ENCODE data around the gene SLC26A1.

SLC26A1 gene

DNA sequence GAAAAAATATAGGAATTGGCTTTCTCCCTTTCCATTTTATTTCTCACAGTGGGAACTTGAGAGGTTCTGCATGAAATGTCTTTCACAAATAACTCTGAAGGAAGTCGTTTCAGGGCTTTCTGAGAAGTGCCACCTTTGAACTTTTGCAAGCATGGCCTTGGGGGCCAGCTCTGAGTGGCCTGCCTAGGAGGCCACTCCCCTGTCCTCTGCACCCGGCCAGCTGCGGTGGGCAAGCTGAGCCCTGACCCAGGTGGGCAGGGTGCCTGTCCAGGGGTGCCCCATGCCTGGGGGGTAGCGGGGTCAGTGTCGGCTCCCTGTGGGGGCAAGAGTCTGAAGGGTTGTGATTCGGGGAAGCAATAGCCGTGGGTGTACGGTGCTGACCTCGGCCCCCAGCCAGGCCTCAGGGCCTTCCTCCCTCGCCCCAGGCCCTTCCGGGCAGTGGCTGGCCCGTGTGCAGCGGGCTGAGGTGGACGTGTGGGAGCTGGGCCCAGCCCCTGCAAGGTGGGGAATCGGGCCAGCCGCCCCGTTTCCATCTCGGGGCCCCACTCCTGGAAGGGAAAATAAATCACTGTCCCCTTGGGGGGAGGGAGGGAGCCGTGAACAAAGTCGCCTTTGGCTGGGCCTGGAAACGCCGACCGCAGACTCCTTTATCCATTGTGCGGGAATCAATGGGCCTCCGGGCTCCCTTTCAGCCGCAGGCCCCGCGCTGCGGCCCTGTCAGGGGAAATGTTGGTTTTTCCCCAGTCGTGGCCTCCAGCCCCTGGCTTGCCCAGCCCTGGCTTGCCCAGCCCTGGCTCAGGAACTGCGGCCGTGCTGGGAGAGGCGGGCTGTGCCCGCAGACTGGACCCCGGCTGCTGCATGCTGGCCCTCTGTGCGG is 21.3 kb upstream of the SLC26A1 start:
- TF ChIP-seq, protein P1, sequence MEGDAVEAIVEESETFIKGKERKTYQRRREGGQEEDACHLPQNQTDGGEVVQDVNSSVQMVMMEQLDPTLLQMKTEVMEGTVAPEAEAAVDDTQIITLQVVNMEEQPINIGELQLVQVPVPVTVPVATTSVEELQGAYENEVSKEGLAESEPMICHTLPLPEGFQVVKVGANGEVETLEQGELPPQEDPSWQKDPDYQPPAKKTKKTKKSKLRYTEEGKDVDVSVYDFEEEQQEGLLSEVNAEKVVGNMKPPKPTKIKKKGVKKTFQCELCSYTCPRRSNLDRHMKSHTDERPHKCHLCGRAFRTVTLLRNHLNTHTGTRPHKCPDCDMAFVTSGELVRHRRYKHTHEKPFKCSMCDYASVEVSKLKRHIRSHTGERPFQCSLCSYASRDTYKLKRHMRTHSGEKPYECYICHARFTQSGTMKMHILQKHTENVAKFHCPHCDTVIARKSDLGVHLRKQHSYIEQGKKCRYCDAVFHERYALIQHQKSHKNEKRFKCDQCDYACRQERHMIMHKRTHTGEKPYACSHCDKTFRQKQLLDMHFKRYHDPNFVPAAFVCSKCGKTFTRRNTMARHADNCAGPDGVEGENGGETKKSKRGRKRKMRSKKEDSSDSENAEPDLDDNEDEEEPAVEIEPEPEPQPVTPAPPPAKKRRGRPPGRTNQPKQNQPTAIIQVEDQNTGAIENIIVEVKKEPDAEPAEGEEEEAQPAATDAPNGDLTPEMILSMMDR (IDR thresholded peaks at IDR 0.05; ENCODE audit: low read depth, low read length) = no peak
- no peaks in the 10 kb centered on the region for H3K9me3 ChIP-seq (ENCODE audit: severe bottlenecking)
- no peak for DNase-seq
- H3K36me3 ChIP-seq = peaks cover 28% of the 10 kb centered on the region
- H3K27ac ChIP-seq = no peak overlapping the region
- H3K4me3 ChIP-seq (ENCODE audit: low read depth, low read length) = no peak overlapping the region
- H3K27me3 ChIP-seq (ENCODE audit: insufficient read depth, low read depth, severe bottlenecking) = peaks cover 6% of the 10 kb centered on the region

DNA sequence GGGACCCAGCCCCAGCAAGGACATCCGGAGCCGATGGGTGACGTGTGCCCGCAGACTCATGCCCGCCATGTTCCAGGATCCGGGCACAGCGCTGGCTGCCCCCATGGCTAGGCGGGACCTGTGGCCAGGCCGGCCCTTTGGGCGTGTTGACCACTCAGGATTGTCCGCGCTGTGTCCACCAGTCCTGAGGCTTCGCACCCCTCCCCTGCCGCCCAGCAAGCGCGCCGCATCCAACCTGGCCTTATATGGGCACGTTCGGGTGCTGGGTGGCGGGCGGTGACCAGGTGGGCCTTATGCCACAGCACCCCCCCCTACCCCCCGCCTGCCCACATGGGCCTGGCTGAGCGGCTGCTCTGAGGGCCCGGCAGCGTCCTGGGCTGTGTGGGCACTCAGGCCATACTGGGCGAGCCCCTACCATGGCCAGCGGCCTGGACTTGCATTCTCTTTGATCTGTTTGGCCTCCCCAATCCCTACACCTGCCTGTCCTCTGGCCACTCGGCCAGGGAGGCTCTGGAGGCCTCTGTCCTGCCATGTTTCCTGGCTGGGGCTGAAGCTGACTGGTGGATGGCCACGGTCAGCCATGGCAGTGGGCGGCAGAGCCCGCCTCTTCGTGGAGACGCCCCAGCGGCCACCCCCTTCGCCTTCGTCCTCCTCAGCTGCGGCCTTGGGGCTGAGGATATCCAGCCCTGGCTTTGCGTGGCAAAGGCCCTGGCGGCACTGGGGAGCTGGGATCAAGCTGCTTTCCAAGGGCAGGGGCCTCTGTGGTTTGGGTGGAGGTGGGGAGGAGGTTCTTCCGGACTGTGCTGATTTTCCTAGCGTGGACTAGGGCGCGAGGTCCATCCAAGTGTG is 20.2 kb upstream of the SLC26A1 start:
- Histone ChIP-seq H3K36me3 (peaks cover 28% of the 10 kb centered on the region), H3K27ac (no peak overlapping the region), H3K4me3 (ENCODE audit: low read depth, low read length) (no peak overlapping the region), H3K27me3 (ENCODE audit: insufficient read depth, low read depth, severe bottlenecking) (peaks cover 6% of the 10 kb centered on the region), H3K9me3 (ENCODE audit: severe bottlenecking) (no peaks in the 10 kb centered on the region)
- TF ChIP-seq, protein P1 (IDR thresholded peaks at IDR 0.05; ENCODE audit: low read depth, low read length) = no peak
- DNase-seq = no peak

DNA sequence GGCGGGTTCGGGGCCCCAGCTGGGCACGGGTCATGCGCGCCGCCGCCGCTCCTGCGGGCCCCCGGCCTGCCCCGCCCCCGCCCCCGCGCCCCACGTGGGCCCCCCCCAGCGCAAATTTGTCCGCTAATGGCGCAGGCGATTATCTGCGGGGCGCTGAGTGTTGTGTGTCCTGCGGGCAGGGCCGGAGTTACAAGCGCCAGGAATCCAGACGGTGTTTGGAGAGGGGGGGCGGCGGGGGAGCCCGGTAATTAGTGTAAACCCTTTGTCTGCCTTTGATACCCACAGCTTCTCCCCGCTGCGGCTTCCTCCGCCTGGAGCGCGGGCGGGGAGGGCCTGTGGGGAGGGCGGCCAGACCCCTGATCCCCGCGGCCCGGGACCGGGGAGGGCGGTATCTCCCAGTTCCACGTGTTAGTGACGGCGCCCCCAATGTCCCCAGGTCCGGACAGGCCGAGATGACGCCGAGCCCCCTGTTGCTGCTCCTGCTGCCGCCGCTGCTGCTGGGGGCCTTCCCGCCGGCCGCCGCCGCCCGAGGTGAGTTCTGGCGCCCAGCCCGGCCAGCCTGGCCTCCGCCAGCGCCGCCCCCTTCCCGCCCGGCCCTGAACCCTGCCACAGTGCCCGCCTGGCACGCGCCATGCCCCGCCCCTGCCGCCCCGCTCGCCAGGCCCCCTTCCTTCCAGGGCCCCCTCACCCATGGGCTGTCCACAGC is 19.0 kb upstream of the SLC26A1 start:
- DNase-seq = peak; percentile 84
- H3K36me3 ChIP-seq = peaks cover 28% of the 10 kb centered on the region
- H3K9me3 ChIP-seq (ENCODE audit: severe bottlenecking) = no peaks in the 10 kb centered on the region
- H3K27me3 ChIP-seq (ENCODE audit: insufficient read depth, low read depth, severe bottlenecking) = peaks cover 6% of the 10 kb centered on the region
- peak overlapping the region; percentile 62 for H3K4me3 ChIP-seq (ENCODE audit: low read depth, low read length)
- H3K27ac ChIP-seq = peak overlapping the region; percentile 75
- TF ChIP-seq, protein P1 (IDR thresholded peaks at IDR 0.05; ENCODE audit: low read depth, low read length) = no peak

DNA sequence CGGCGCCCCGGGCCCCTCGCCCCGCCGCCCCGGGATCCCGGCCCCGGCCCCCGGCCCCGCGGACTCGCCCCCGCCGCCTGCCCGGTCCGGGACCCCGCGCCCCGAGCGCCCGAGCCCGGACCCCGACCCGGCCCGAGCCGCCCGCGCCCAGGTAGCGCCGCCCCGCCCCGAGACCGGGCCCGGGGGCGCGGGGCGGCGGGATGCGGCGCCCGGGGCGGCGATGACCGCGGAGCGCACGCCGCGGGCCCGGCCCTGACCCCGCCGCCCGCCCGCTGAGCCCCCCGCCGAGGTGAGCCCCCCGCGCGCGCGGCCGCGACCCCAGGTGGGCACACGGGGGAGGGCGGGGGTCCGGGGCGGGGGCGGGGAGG is 18.4 kb upstream of the SLC26A1 start:
- H3K4me3 ChIP-seq (ENCODE audit: low read depth, low read length) = no peak overlapping the region
- TF ChIP-seq, protein P1 (IDR thresholded peaks at IDR 0.05; ENCODE audit: low read depth, low read length) = no peak

DNA sequence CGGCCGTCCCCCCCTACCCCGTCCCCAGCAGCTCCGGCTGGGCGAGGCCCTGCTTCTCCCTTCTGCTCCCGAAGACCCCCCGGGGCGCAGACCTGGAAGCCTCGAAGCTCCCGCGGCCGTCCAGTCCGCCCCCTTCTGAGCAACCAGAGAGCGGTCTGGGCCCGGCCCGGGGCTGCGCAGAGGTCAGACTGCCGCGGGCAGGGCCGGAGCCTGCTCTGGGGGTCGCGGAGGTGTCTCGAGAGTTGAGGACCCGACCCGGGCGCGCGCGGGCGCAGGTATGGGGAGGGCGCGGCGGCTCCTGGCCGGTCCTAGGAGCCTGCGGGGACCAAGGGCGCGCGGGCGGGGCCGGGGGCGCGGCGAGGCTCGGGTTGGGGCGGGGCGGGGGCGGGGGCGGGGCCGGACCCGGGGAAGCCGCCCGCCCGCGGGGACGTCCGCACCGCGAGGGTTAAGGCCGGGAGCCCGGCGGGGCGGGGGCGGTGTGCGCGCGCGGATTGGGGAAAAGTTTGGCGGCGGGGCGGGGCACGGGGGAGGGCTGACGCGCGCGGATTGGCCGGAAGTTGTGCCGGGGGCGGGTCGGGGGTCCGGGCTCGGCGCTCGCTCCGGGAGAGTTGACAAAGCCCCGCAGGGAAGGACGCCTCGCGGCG is 17.9 kb upstream of the SLC26A1 start, which contains the start of gene FGFRL1:
TSS of gene FGFRL1 (plus strand) at position 605 of the 644 bp plus-strand sequence. CDS start 860 bp downstream, outside the sequence.
- TF ChIP-seq, protein P1 (IDR thresholded peaks at IDR 0.05; ENCODE audit: low read depth, low read length) = no peak
- H3K4me3 ChIP-seq (ENCODE audit: low read depth, low read length) = peak within 1 kb of the TSS; percentile 62
- H3K9me3 ChIP-seq (ENCODE audit: severe bottlenecking) = no peaks in the 10 kb centered on the region
- DNase-seq = peak; percentile 96
- H3K36me3 ChIP-seq = peaks cover 28% of the 10 kb centered on the region
- peak within 1 kb of the TSS; percentile 75 for H3K27ac ChIP-seq
- peaks cover 6% of the 10 kb centered on the region for H3K27me3 ChIP-seq (ENCODE audit: insufficient read depth, low read depth, severe bottlenecking)

More for the DNA sequence above, 18.4 kb upstream of the SLC26A1 start:
- H3K27ac ChIP-seq = no peak overlapping the region
- H3K36me3 ChIP-seq = peaks cover 28% of the 10 kb centered on the region
- DNase-seq = no peak
- no peaks in the 10 kb centered on the region for H3K9me3 ChIP-seq (ENCODE audit: severe bottlenecking)
- peaks cover 6% of the 10 kb centered on the region for H3K27me3 ChIP-seq (ENCODE audit: insufficient read depth, low read depth, severe bottlenecking)

Data from WERI-Rb-1 (cell line).